ENCODE data around the gene CIART.
"Not testable (repeated sequence)": the region's sequence is repeated elsewhere in the genome, so short reads cannot be mapped to it uniquely, and the experiment has no call there.

Gene CIART

GRCh38 chr1:150311762-150312161, 29.4 kb downstream of the CIART start:
- peak; percentile 53 for DNase-seq

GRCh38 chr1:150314691-150315090, 32.3 kb downstream of the CIART start:
- DNase-seq = not testable (repeated sequence)

GRCh38 chr1:150320667-150320978, 38.3 kb downstream of the CIART start:
- DNase-seq = no peak

- no peak for DNase-seq
Measured at GRCh38 chr1:150321826-150322166, 39.4 kb downstream of the CIART start.

- no peak for DNase-seq
Measured at GRCh38 chr1:150322310-150322709, 40.0 kb downstream of the CIART start.

GRCh38 chr1:150332651-150333290, 50.4 kb downstream of the CIART start:
- DNase-seq = no peak

All from NCI-H524 treated with DMSO at 0.1 percent for 48 hours (cell line).